IMR-90 (cell line): ENCODE measurements around the gene ATP1B3. TPM values are rescaled to one million over a fixed set of nuclear protein-coding genes. Genes with fewer than 3 reads are reported as not detected.

Experiments used
- ATAC-seq: fragments of 200-7000 bp; cut with Tn5 transposase; 2 replicates; pipeline ENCODE4 v1.9.1; 2020; ENCODE audit warnings: low read depth, mild to moderate bottlenecking, moderate library complexity
- BruUV-seq: library from RNA; stranded (reverse); fragments of 400-500 nt; replicated peaks from 2 replicates; lab custom pipeline; 2021; lab: Mats Ljungman, UMichigan
- CTCF ChIA-PET: fragments of 300-600 bp; formaldehyde crosslinking; extraction: SDS; loops from one replicate; lab custom pipeline; 2021; ENCODE audit warnings: antibody characterized with exemption; lab: Yijun Ruan, JAX
- POLR2A ChIA-PET: fragments of 300-600 bp; sonication (Branson Sonifier 250); formaldehyde crosslinking; loops from one replicate; lab custom pipeline; 2022; ENCODE audit warnings: antibody characterized with exemption; ENCODE audit not compliant: unreplicated experiment; lab: Charles Lee
- DNase-seq: peaks from one replicate; pipeline ENCODE4 v3.0.0; 2013
- H2AFZ ChIP-seq: replicated peaks from 2 replicates; pipeline ENCODE3; 2013; ENCODE audit warnings: low read length, mild to moderate bottlenecking; ENCODE audit not compliant: poor library complexity
- H2AK5ac ChIP-seq: 2 replicates; pipeline ENCODE4 v1.6.1; 2013; ENCODE audit warnings: low read depth, low read length, inconsistent platforms
- H2AK9ac ChIP-seq: replicated peaks from 2 replicates; pipeline ENCODE3; 2013; ENCODE audit warnings: mild to moderate bottlenecking, low read depth, low read length, moderate library complexity; ENCODE audit not compliant: poor library complexity
- H2BK120ac ChIP-seq: 2 replicates; pipeline ENCODE4 v1.6.1; 2013; ENCODE audit warnings: low read depth, low read length, inconsistent platforms
- H2BK15ac ChIP-seq: 3 replicates; pipeline ENCODE4 v1.6.1; 2013; ENCODE audit warnings: low read depth, low read length, inconsistent platforms
- H2BK20ac ChIP-seq: 2 replicates; pipeline ENCODE4 v1.6.1; 2013; ENCODE audit warnings: low read depth, mild to moderate bottlenecking, inconsistent platforms, low read length, moderate library complexity
- H2BK5ac ChIP-seq: 2 replicates; pipeline ENCODE4 v1.6.1; 2013; ENCODE audit warnings: mild to moderate bottlenecking, low read depth, low read length, inconsistent platforms; ENCODE audit not compliant: poor library complexity, severe bottlenecking
- H3K14ac ChIP-seq: replicated peaks from 2 replicates; pipeline ENCODE4 v1.6.1; 2013; ENCODE audit warnings: low read depth, low read length, inconsistent platforms
- H3K18ac ChIP-seq: 2 replicates; pipeline ENCODE4 v1.6.1; 2013; ENCODE audit warnings: low read depth, low read length, control low read depth
- H3K23ac ChIP-seq: 2 replicates; pipeline ENCODE4 v1.6.1; 2013; ENCODE audit warnings: low read depth, low read length, inconsistent platforms
- H3K27ac ChIP-seq: 2 replicates; pipeline ENCODE4 v1.5.1; 2013; ENCODE audit warnings: mild to moderate bottlenecking, control low read depth, low read length; ENCODE audit not compliant: insufficient read depth
- H3K27me3 ChIP-seq: 2 replicates; pipeline ENCODE4 v1.6.1; 2013; ENCODE audit warnings: low read length; ENCODE audit not compliant: control insufficient read depth, insufficient read depth
- H3K36me3 ChIP-seq: 2 replicates; pipeline ENCODE4 v1.6.1; 2013; ENCODE audit warnings: low read length, mixed read lengths; ENCODE audit not compliant: control insufficient read depth, insufficient read depth
- H3K4ac ChIP-seq: 2 replicates; pipeline ENCODE4 v1.6.1; 2013; ENCODE audit warnings: low read depth, low read length, inconsistent platforms
- H3K4me1 ChIP-seq: 2 replicates; pipeline ENCODE4 v1.6.1; 2013; ENCODE audit warnings: low read length, mixed read lengths; ENCODE audit not compliant: control insufficient read depth, insufficient read depth
- H3K4me2 ChIP-seq: 2 replicates; pipeline ENCODE4 v1.6.1; 2013; ENCODE audit warnings: low read depth, mild to moderate bottlenecking, control low read depth, low read length, moderate library complexity
- H3K4me3 ChIP-seq: 2 replicates; pipeline ENCODE4 v1.5.1; 2013; ENCODE audit warnings: low read depth, mild to moderate bottlenecking, control low read depth, low read length, moderate library complexity; ENCODE audit not compliant: insufficient read depth
- H3K56ac ChIP-seq: 2 replicates; pipeline ENCODE4 v1.6.1; 2013; ENCODE audit warnings: low read length, inconsistent platforms; ENCODE audit not compliant: insufficient read depth; ENCODE audit errors: extremely low read depth
- H3K79me1 ChIP-seq, 2 experiments: 2 replicates each; pipeline ENCODE4 v1.6.1; 2013; ENCODE audit warnings: low read length in 2 of 2, inconsistent platforms in 1 of 2, low read depth in 1 of 2
- H3K9ac ChIP-seq: 2 replicates; pipeline ENCODE4 v1.6.1; 2013; ENCODE audit warnings: low read depth, low read length, control low read depth
- H3K9me1 ChIP-seq: 2 replicates; pipeline ENCODE4 v1.6.1; 2013; ENCODE audit warnings: low read length, inconsistent platforms; ENCODE audit not compliant: insufficient read depth
- H3K9me3 ChIP-seq: 2 replicates; pipeline ENCODE4 v1.6.1; 2013; ENCODE audit warnings: low read length; ENCODE audit not compliant: control insufficient read depth, insufficient read depth
- H4K20me1 ChIP-seq: 2 replicates; pipeline ENCODE4 v1.6.1; 2013; ENCODE audit warnings: low read length, inconsistent platforms; ENCODE audit not compliant: insufficient read depth
- H4K5ac ChIP-seq: 2 replicates; pipeline ENCODE4 v1.6.1; 2013; ENCODE audit warnings: mild to moderate bottlenecking, low read depth, low read length, control low read depth
- H4K8ac ChIP-seq, 2 experiments: 2 replicates each; pipeline ENCODE4 v1.6.1; 2013; ENCODE audit warnings: low read depth in 2 of 2, low read length in 2 of 2, control low read depth in 1 of 2, inconsistent platforms in 1 of 2
- H4K91ac ChIP-seq: 2 replicates; pipeline ENCODE4 v1.6.1; 2013; ENCODE audit warnings: low read depth, low read length, inconsistent platforms; ENCODE audit not compliant: insufficient read depth
- BHLHE40 ChIP-seq: fragments of 150-350 bp; IDR thresholded peaks from 2 replicates; pipeline ENCODE4 v1.6.1; 2016; ENCODE audit warnings: mild to moderate bottlenecking, low read depth, low read length
- CHD1 ChIP-seq: IDR thresholded peaks from 2 replicates; pipeline ENCODE4 v1.6.1; 2012; ENCODE audit warnings: low read depth, low read length, improper control_type of control experiment
- FOS ChIP-seq: fragments of 150-350 bp; IDR thresholded peaks from 2 replicates; pipeline ENCODE4 v1.6.1; 2016; ENCODE audit warnings: low read depth, low read length
- MAFK ChIP-seq: IDR thresholded peaks from 2 replicates; pipeline ENCODE4 v1.6.1; 2012; ENCODE audit warnings: low read depth, low read length, improper control_type of control experiment
- MXI1 ChIP-seq: IDR thresholded peaks from 2 replicates; pipeline ENCODE4 v1.6.1; 2012; ENCODE audit warnings: low read depth, mild to moderate bottlenecking, low read length, moderate library complexity, borderline replicate concordance
- POLR2A ChIP-seq: IDR thresholded peaks from 2 replicates; pipeline ENCODE4 v1.6.1; 2012; ENCODE audit warnings: mild to moderate bottlenecking, low read depth, low read length
- RAD21 ChIP-seq: IDR thresholded peaks from 2 replicates; pipeline ENCODE4 v1.6.1; 2012; ENCODE audit warnings: low read length, improper control_type of control experiment
- RCOR1 ChIP-seq: IDR thresholded peaks from 2 replicates; pipeline ENCODE4 v1.6.1; 2012; ENCODE audit warnings: mild to moderate bottlenecking, low read length, improper control_type of control experiment; ENCODE audit not compliant: insufficient replicate concordance
- RFX5 ChIP-seq: IDR thresholded peaks from 2 replicates; pipeline ENCODE4 v1.8.0; 2012; ENCODE audit warnings: low read depth, mild to moderate bottlenecking, low read length, moderate library complexity
- WGBS, 2 experiments: methylation state at CpG; one replicate each; pipeline versions ENCODE4 v1.1.5 to v1.1.7; 2013; ENCODE audit warnings: missing lambda C conversion rate in 2 of 2; ENCODE audit not compliant: insufficient read length in 1 of 2; ENCODE audit errors: extremely low coverage in 2 of 2; 5-methylcytosine and 5-hydroxymethylcytosine counted together
- dilution Hi-C: fragments of 300-500 bp; cut with HindIII; formaldehyde crosslinking; loops from one replicate; pipeline ENCODE4 v1.14.3; 2018; ENCODE audit warnings: low sequenced_read_pairs; ENCODE audit not compliant: unreplicated experiment
- in situ Hi-C: fragments of 300-500 bp; cut with MboI; formaldehyde crosslinking; loops from 3 replicates; pipeline ENCODE4 v1.14.3; 2019; ENCODE audit warnings: low sequenced_read_pairs, inconsistent platforms, mixed read lengths
- intact Hi-C: fragments of 100-400 bp; cut with micrococcal nuclease; formaldehyde crosslinking; loops from 2 replicates; pipeline ENCODE4 v1.10.0; 2022
- polyA plus RNA-seq, 3 experiments: library from polyadenylated mRNA; depleted of rRNA; stranded (reverse); fragments of >200 nt; gene quantifications; 2 replicates each; pipeline ENCODE4 v1.2.3, GENCODE V29; 2012; ENCODE audit warnings: low replicate concordance in 1 of 3
- total RNA-seq: library from RNA; depleted of rRNA; stranded (reverse); fragments of >200 nt; gene quantifications from 2 replicates; pipeline ENCODE4 v1.2.3, GENCODE V29; 2012

The ATP1B3 gene
- total and polyA plus RNA-seq, 2 of the 4 experiments (the other 2 are of a cell fraction): 64.3 to 126 TPM

DNA sequence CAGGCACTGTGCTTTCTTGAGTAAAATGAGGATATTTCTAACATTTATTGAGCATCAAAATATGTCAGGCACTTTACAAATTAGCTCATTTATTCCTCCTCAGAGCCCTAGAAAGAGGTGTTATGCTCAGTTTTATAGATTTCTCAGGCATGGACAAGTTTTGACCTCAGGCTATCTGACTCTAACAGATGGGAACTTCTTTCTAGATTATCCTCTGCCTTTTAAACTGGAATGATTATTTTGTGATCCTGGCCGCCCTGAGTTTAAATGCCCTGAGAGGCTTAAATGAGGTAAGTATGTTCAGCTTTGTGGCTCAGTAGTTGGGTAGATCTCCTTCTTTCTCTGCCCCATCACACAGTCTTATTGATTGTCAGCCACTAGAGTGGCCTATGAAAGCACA, 32.3 kb upstream of the ATP1B3 start:
- no peak overlapping the region for H3K18ac ChIP-seq
- H3K14ac ChIP-seq: no peak overlapping the region
- no peak overlapping the region for H2BK20ac ChIP-seq
- H3K27ac ChIP-seq: no peak overlapping the region
- H3K4ac ChIP-seq: no peak overlapping the region
- no peak overlapping the region for H3K56ac ChIP-seq
- no peak overlapping the region for H3K23ac ChIP-seq
- POLR2A ChIA-PET: no interaction called here
- DNase-seq: no peak
- ATAC-seq: no peak
- H3K9me3 ChIP-seq: no peaks in the 10 kb centered on the region
- H4K20me1 ChIP-seq: no peaks in the 10 kb centered on the region
- H2BK5ac ChIP-seq: no peak overlapping the region
- intact Hi-C loops: no loop called here
- TF ChIP-seq RFX5 (no peak), RAD21 (no peak), FOS (no peak), MAFK (no peak), MXI1 (no peak), RCOR1 (no peak), BHLHE40 (no peak), POLR2A (no peak), CHD1 (no peak)
- no TSS peak for BruUV-seq
- in situ Hi-C loops: no loop called here
- no peak overlapping the region for H2AK9ac ChIP-seq
- H4K5ac ChIP-seq: no peak overlapping the region
- no peak overlapping the region for H3K4me2 ChIP-seq
- H3K9ac ChIP-seq: no peak overlapping the region
- dilution Hi-C loops: no loop called here
- H3K4me3 ChIP-seq: no peak overlapping the region
- H3K4me1 ChIP-seq: no peaks in the 10 kb centered on the region
- H2BK15ac ChIP-seq: no peak overlapping the region
- no peaks in the 10 kb centered on the region for H3K79me1 ChIP-seq
- no peak overlapping the region for H2AFZ ChIP-seq
- no CpG with 5 or more reads among the region's 1 CpG for WGBS, 2 experiments
- H3K9me1 ChIP-seq: 0 out of 2 replicates have a peak, but pooled peaks cover 3% of the 10 kb centered on the region
- peaks cover 2% of the 10 kb centered on the region; the same call in 1 of the 2 replicates for H3K27me3 ChIP-seq
- H4K8ac ChIP-seq: no peak overlapping the region
- no peak overlapping the region for H4K91ac ChIP-seq
- no peak overlapping the region for H2BK120ac ChIP-seq
- H2AK5ac ChIP-seq: no peak overlapping the region
- CTCF ChIA-PET: no interaction called here
- H3K36me3 ChIP-seq: no peaks in the 10 kb centered on the region
